Common myeloid progenitor, CD34-positive (primary cell): ENCODE measurements around the gene TRPM4.
"Not testable (repeated sequence)": the region's sequence is repeated elsewhere in the genome, so short reads cannot be mapped to it uniquely, and the experiment has no call there.

ENCODE experiments used
- CTCF ChIA-PET: fragments of 350-600 bp; sonication (Branson Sonifier 250); formaldehyde crosslinking; loops from one replicate; lab custom pipeline; 2021; ENCODE audit warnings: antibody characterized with exemption; lab: Charles Lee
- POLR2A ChIA-PET: fragments of 350-600 bp; sonication (Branson Sonifier 250); formaldehyde crosslinking; loops from one replicate; lab custom pipeline; 2021; ENCODE audit warnings: antibody characterized with exemption; lab: Charles Lee
- DNase-seq, 3 donors: peaks; one replicate each; pipeline versions ENCODE4 v3.0.0 to v3.0.0-alpha.2; 2013
- H3K27ac ChIP-seq, 2 experiments: 1 replicate in 1 of 2; 2 replicates in 1 of 2; pipeline ENCODE4 v1.7.0; 2013; ENCODE audit warnings: inconsistent platforms in 2 of 2, low read length in 2 of 2, mild to moderate bottlenecking in 2 of 2, low read depth in 1 of 2, moderate library complexity in 1 of 2; ENCODE audit not compliant: severe bottlenecking in 2 of 2, insufficient read depth in 1 of 2, poor library complexity in 1 of 2
- H3K27me3 ChIP-seq, 5 experiments: replicated peaks in 2 of 5; 1 replicate in 3 of 5; 2 replicates in 2 of 5; pipeline versions ENCODE4 v1.6.1 to v1.7.0; 2013; ENCODE audit warnings: low read length in 4 of 5, mild to moderate bottlenecking in 2 of 5, moderate library complexity in 2 of 5, inconsistent platforms in 1 of 5; ENCODE audit not compliant: insufficient read depth in 5 of 5, control insufficient read depth in 4 of 5
- H3K36me3 ChIP-seq, 4 experiments: 1 replicate in 2 of 4; 2 replicates in 2 of 4; pipeline versions ENCODE4 v1.6.1 to v1.7.0; 2013; ENCODE audit warnings: low read length in 3 of 4, control low read depth in 1 of 4, mild to moderate bottlenecking in 1 of 4; ENCODE audit not compliant: control insufficient read depth in 4 of 4, insufficient read depth in 4 of 4
- H3K4me1 ChIP-seq, 4 experiments: 1 replicate in 3 of 4; 2 replicates in 1 of 4; pipeline versions ENCODE4 v1.6.1 to v1.7.1; 2013; ENCODE audit warnings: low read length in 3 of 4, mild to moderate bottlenecking in 3 of 4, control low read depth in 1 of 4, inconsistent platforms in 1 of 4, moderate library complexity in 1 of 4; ENCODE audit not compliant: control insufficient read depth in 4 of 4, insufficient read depth in 4 of 4; ENCODE audit errors: control extremely low read depth in 1 of 4
- H3K4me3 ChIP-seq, 7 experiments: 1 replicate in 4 of 7; 2 replicates in 3 of 7; pipeline versions ENCODE4 v1.5.1 to v1.7.0; 2013; ENCODE audit warnings: mild to moderate bottlenecking in 7 of 7, low read length in 6 of 7, moderate library complexity in 6 of 7, inconsistent platforms in 2 of 7, low read depth in 2 of 7, control low read depth in 1 of 7; ENCODE audit not compliant: insufficient read depth in 4 of 7, control insufficient read depth in 1 of 7; ENCODE audit errors: extremely low read depth in 1 of 7
- H3K9me3 ChIP-seq, 5 experiments: 1 replicate in 4 of 5; 2 replicates in 1 of 5; pipeline versions ENCODE4 v1.6.1 to v1.7.1; 2013; ENCODE audit warnings: low read length in 4 of 5, mild to moderate bottlenecking in 2 of 5, inconsistent platforms in 1 of 5, low read depth in 1 of 5, moderate library complexity in 1 of 5; ENCODE audit not compliant: control insufficient read depth in 4 of 5, insufficient read depth in 2 of 5; ENCODE audit errors: control extremely low read depth in 1 of 5
- WGBS: methylation state at CpG from one replicate; pipeline ENCODE4 v1.1.5; 2013; ENCODE audit not compliant: insufficient coverage; 5-methylcytosine and 5-hydroxymethylcytosine counted together

TRPM4 gene

GRCh38 chr19:49223472-49223871 lies 65.9 kb downstream of the TRPM4 start:
- Histone ChIP-seq H3K4me1 (no peaks in the 10 kb centered on the region), H3K4me3 (no peak overlapping the region), H3K27ac (no peak overlapping the region), H3K27me3 (peaks cover 0 to 2% (median 0%) of the 10 kb centered on the region in 5 experiments), H3K9me3 (no peaks in the 10 kb centered on the region), H3K36me3 (no peaks in the 10 kb centered on the region)
- no peak for DNase-seq
- CTCF ChIA-PET: interaction anchor here (0.6 to 1.2 kb wide), 2 partner anchors 11 to 78 kb away, joined by 4 read pairs; no protein-coding TSS in a partner anchor
- POLR2A ChIA-PET: no interaction called here
- WGBS: 98% methylated on average over 7 of the region's 9 CpGs

GRCh38 chr19:49224441-49224840 lies 66.8 kb downstream of the TRPM4 start:
- CTCF ChIA-PET: interaction anchor here (0.8 to 3.3 kb wide), 7 partner anchors 11 to 225 kb away, joined by 3 to 15 read pairs (median 4); no protein-coding TSS in a partner anchor
- 86% methylated on average over 11 of the region's 11 CpGs for WGBS
- H3K4me3 ChIP-seq, DNase-seq, H3K4me1 ChIP-seq, POLR2A ChIA-PET, H3K27ac ChIP-seq, H3K36me3 ChIP-seq, H3K27me3 ChIP-seq, H3K9me3 ChIP-seq: not testable (repeated sequence)

GRCh38 chr19:49224879-49225278 lies 67.3 kb downstream of the TRPM4 start:
- 10% methylated on average over 2 of the region's 8 CpGs for WGBS
- H3K27me3 ChIP-seq: peaks cover 0 to 3% (median 0%) of the 10 kb centered on the region in 5 experiments
- POLR2A ChIA-PET: no interaction called here
- no peaks in the 10 kb centered on the region for H3K36me3 ChIP-seq
- CTCF ChIA-PET: interaction anchor here (0.8 to 3.3 kb wide), 9 partner anchors 11 to 245 kb away, joined by 3 to 15 read pairs (median 4); no protein-coding TSS in a partner anchor
- no peaks in the 10 kb centered on the region for H3K4me1 ChIP-seq
- H3K4me3 ChIP-seq: no peak overlapping the region
- H3K27ac ChIP-seq: no peak overlapping the region
- H3K9me3 ChIP-seq: peaks cover 0 to 5% (median 0%) of the 10 kb centered on the region in 5 experiments
- DNase-seq: peak; percentile 62 to 76 (median 71)

DNA sequence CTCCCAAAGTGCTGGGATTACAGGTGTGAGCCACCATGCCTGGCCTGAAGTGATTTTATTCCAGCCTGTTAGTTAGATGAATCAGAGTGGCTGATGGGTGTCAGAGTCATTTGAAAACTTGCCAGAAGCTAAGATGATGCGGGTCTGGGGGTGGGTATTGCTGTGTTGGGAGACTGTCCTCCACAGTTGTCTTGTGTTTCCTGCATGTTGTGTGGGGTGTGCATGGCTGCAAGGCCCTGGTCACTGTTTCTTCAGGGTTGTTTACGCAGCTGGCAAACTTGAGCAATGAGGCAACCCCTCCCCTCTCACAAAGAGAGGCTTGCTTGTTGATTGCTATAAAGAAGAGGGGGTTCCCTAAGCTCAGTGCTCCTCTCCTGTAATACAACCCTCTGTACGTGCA lies 71.8 kb downstream of the TRPM4 start:
- Histone ChIP-seq H3K4me3 (no peak overlapping the region), H3K36me3 (no peaks in the 10 kb centered on the region), H3K4me1 (no peaks in the 10 kb centered on the region), H3K9me3 (peaks cover 0 to 5% (median 0%) of the 10 kb centered on the region in 5 experiments), H3K27me3 (peaks cover 0 to 3% (median 0%) of the 10 kb centered on the region in 5 experiments), H3K27ac (no peak overlapping the region)
- no peak for DNase-seq
- CTCF ChIA-PET: interaction anchor here (1.2 kb wide), 1 partner anchor 72 kb away, joined by 3 read pairs; no protein-coding TSS in a partner anchor
- POLR2A ChIA-PET: no interaction called here
- WGBS: 88% methylated on average over 2 of the region's 3 CpGs

GRCh38 chr19:49231389-49231788 lies 73.8 kb downstream of the TRPM4 start:
- H3K4me3 ChIP-seq: no peak overlapping the region
- H3K27ac ChIP-seq: no peak overlapping the region
- POLR2A ChIA-PET: no interaction called here
- CTCF ChIA-PET: no interaction called here
- peaks cover 0 to 5% (median 0%) of the 10 kb centered on the region in 5 experiments for H3K27me3 ChIP-seq
- no peaks in the 10 kb centered on the region for H3K36me3 ChIP-seq
- DNase-seq: no peak
- peaks cover 0 to 5% (median 0%) of the 10 kb centered on the region in 5 experiments for H3K9me3 ChIP-seq
- H3K4me1 ChIP-seq: no peaks in the 10 kb centered on the region
- 80% methylated on average over 4 of the region's 7 CpGs for WGBS

DNA sequence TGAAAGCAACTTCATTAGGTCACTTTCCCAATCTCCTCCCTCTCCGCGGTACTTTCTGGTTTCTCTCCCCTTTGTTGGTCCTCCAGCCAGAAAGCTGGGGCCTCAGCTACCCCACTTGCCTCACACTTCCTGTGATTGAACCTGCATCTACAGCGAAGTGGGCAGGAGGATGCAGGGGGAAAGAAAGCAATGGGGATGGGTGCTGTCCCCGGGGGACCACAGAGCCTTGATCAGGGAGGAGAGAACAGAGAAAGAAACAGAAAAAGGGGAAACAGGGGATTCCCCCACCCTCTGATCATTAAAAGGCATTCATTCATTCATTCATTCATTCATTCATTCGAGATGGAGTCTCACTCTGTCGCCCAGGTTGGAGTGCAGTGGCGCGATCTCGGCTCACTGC lies 74.2 kb downstream of the TRPM4 start:
- ChIA-PET POLR2A (no interaction called here), CTCF (no interaction called here)
- Histone ChIP-seq H3K4me1 (no peaks in the 10 kb centered on the region), H3K36me3 (no peaks in the 10 kb centered on the region), H3K9me3 (peaks cover 0 to 5% (median 0%) of the 10 kb centered on the region in 5 experiments), H3K27me3 (peaks cover 0 to 5% (median 0%) of the 10 kb centered on the region in 5 experiments), H3K27ac (no peak overlapping the region), H3K4me3 (no peak overlapping the region)
- DNase-seq: no peak
- WGBS: 83% methylated on average over 6 of the region's 9 CpGs

DNA sequence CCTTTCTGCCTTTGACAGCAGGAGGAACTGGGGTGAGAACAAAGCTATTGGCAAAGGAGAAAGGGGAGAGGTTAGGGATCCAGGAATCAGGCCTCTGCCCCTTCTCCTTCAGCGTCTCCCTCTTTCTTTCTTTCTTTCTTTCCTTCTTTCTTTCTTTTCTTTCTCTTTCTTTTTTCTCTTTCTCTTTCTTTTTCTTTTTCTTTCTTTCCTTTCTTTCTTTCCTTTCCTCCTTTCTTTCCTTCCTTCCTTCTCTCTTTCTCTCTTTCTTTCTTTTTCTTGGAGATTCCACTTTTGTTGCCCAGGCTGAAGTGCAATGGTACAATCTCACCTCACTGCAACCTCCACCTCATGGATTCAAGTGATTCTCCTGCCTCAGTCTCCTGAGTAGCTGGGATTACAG lies 75.6 kb downstream of the TRPM4 start:
- Histone ChIP-seq H3K9me3 (peaks cover 0 to 5% (median 0%) of the 10 kb centered on the region in 5 experiments), H3K36me3 (no peaks in the 10 kb centered on the region), H3K27ac (no peak overlapping the region), H3K4me1 (no peaks in the 10 kb centered on the region), H3K4me3 (no peak overlapping the region), H3K27me3 (peaks cover 0 to 5% (median 0%) of the 10 kb centered on the region in 5 experiments)
- ChIA-PET CTCF (no interaction called here), POLR2A (no interaction called here)
- no peak for DNase-seq
- WGBS: 100% methylated on average over 1 of the region's 1 CpG
